NCI-H146 treated with DMSO at 0.1 percent for 48 hours (cell line): ENCODE results near the gene MARCHF9.

Experiments
- DNase-seq: peaks from one replicate; lab custom pipeline; 2025; ENCODE audit not compliant: unreplicated experiment; lab: John Stamatoyannopoulos, UW

MARCHF9 gene

DNA sequence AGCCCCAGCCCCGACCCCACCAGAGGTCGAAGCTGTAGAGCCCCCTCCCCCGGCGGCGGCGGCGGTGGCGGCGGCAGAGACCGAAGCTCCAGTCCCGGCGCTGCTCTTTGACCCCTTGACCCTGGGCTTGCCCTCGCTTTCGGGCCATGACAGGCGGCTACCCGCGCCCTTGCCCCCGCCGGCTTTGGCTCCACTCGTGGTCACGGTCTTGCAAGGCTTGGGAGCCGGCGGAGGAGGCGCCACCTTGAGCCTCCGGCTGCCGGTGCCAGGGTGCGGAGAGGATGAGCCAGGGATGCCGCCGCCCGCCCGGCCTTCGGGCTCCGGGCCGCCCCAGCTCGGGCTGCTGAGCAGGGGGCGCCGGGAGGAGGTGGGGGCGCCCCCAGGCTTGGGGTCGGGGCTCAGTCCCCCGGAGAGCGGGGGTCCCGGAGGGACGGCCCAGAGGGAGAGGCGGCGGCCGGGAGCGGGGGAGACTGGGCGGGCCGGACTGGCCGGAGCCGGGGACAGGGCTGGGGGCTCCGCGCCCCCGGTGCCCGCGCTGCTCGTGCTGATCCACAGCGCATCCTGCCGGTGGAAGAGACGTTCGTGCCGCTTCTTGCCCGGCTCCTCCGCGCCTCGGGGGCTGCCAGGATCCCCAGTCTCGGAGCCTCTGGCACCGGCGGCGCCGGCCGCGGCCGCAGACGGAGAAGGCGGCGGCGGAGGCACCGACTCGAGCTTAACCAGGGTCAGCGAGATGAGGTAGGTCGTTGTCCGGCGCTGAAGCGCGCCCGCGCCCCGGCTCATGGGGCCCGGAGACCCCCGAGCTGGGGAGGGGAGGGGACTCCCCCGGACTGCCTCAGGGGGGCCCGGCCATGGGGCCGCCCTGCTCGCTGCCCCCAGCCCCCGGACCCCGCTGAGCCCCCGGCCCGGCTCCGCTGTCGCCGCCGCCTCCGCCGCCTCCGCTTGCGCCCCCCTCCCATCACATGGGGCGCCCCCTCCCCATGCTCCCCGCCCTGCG is 17.1 kb upstream of the MARCHF9 start:
- no peak for DNase-seq

DNA sequence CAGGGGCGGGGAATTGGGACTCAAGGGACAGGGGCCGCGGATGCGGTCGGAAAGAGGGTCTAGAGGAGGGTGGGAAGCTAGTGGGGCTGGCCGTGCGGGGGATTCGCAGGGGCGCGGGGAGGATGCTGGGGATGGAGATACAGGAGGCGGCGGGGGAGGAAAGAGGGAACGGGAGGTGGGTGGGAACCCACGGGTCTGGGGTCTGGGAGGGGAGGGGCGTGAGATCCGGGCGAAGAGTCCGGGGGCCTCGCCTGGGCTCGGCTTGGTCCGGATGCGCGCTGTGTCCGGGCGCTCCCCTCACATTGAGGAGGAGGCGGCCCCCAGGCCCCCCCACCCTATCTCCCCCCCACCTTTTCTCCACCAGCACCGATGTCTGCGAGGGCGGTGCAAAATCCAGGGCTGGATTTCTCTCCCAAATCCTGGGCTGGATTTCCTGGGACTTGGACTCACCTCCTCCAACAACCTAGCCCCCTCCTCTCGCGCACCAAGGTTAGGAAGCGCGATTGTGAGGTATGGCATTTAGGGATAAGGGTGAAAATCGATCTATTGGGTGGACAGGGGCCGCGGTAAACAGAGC is 16.2 kb upstream of the MARCHF9 start, which contains the start of gene AGAP2:
Gene AGAP2, minus strand, starts transcription at position 82 of the 577 bp plus-strand sequence. CDS start 496 bp downstream, outside the sequence.
- DNase-seq, result peak; percentile 8

DNA sequence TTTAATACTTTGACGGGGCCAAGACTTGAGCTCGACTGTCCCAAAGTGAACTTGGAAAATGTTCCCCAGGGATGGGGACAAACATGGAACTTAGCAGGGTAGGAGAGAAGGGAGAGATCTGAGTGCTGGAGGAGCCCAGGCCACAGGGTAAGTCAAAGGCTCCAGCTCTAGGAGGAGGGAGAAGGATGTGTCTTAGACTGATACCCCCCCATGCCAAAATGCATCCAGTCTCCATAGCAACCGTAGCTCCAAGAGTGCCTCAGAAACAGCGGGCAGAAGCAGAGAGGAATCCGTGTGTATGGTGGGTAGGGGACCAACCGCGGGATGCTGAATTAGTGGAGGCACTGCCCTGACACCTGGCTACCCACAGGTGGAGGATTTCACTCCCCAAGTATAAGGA is 15.5 kb upstream of the MARCHF9 start:
- no peak for DNase-seq

DNA sequence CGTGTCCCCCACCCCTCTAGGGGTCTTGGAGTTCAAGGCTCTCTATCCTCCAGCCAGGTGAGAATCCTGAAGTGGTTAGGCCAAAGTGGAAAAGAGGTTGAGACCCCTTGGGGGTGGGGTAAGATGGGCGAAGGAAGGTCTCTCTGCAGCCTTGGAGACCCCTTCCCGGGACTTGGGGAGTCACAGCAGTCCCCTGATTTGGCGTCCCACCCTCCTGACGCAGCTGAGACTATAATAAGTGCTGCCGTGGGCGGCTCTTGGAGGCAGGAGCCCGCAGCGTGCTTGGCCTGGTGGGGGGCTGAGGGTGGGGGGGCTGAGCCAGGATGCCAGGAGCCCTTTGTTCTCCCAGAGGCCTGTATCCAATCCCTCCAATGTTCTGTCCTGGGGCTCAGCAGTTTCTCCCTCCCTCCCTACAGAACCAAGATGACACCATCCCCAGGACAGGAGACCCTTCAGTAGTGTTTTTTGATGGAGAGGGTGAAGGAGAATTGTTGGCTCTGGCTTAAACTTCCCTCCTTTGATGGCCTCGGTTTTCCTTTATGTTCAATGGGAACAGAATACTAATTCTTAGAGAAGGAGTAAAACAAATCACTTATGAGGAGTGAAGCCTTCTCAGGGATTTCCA is 14.9 kb upstream of the MARCHF9 start:
- DNase-seq, result no peak

DNA sequence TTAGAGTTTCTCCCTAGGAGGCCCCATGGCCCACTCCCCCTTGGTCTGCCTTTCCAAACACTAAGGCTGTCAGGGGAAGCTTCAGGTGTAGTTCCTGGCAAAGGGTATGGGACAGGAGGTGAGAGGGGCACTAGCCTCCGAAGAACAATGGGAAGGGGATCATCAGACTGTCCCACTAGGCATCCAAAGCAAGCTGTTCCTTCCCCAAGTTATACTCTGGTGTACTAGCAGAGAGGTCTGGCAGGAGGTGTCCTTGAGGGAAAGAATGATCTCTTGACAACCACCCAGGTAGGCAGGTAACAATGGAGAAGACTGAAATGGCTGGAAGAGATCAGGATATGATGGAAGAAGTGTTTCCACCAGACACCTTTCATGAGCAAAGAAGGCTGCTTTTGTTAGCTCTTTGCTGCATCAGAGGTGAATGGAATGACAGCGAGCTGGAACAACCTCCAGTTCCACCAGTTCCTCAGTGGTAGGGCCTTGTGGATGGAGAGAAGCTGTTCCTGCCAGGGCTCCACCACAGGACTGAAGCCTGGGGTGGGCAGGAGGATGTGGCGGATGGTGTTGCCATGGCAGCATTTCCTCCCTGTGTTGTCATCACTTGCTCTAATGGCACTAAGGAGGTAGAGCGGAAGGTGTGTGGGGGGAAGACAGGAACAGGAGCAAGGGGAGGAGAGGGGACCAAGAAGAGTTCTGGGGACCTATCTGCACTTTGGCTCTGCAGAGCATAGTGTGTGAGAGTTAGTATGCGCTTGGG is 14.1 kb upstream of the MARCHF9 start:
- DNase-seq, result no peak

DNA sequence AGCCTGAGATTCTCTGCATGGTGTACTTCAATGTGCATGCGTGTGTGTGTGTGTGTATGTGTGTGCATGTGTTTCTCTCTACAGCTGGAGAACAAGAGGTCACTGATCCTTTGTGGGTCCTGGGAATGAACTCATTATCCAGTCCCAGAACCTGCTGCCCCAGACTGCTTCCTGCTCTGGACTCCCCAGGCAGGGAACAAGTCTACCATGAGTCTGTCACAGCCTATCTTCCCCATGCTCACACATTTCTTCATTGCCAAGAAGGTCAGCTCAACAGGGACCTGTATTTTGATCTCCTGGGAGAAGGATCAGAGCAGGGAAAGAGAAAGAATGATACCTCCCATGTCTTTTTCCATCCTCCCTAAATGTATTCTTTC is 13.5 kb upstream of the MARCHF9 start:
- no peak for DNase-seq

DNA sequence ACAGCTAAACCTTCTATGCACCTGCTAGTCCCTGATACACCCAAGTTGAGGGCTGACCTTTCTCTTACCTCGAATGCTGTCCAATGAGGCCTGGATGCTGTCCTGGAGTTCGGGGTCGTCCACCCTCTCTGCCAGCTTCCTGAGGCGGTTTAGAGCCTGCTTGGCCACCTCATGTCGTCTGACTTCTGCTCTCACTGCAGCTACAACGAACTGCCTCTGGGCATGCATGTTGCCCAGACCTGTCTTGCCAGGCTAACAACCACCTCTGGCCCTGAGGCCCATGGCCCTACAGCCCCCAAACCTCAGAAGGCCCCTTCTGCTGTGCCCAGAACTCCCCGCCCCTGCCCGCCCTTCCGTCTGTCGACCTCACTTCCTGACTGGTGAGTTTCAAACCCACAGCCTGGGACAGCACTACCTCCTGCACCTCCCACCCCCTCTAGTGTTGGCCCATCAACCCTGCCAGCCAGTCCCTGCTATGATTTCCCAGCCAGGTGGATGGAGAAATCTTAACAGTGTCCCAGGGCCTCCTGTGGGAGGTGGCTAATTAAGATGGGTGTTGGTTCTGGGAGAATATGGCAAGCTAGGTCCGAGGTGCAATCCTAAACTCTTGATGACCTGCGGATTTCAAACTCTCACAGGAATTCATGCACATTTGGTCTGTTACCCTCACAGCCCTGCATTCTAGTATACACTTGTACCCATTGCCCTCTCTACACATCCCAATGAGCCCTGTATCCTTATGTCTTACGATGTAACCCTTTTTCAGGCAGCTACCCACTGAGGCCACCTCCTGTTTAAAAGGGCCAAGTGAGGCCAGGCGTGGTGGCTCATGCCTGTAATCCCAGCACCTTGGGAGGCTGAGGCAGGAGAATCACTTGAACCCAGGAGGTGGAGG is 12.8 kb upstream of the MARCHF9 start:
- DNase-seq, result no peak

DNA sequence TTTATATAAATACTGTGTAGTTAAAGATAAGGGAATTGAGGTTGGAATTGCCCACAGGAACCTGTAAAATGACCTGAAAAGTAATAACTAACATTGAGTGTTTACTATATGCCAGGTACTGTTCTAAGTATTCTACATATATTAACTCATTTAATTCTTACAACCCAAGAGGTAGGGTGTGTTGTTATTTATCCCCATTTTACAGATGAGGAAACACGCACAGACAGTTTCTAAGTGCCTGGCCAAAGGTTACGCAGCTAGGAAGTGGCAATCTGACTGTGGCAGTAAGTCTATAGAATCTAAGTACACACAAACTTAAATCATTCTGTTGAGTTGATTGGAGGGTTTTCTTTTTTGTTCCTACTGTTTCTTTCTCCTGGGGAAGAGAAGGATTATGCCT is 11.1 kb upstream of the MARCHF9 start:
- DNase-seq, result no peak

DNA sequence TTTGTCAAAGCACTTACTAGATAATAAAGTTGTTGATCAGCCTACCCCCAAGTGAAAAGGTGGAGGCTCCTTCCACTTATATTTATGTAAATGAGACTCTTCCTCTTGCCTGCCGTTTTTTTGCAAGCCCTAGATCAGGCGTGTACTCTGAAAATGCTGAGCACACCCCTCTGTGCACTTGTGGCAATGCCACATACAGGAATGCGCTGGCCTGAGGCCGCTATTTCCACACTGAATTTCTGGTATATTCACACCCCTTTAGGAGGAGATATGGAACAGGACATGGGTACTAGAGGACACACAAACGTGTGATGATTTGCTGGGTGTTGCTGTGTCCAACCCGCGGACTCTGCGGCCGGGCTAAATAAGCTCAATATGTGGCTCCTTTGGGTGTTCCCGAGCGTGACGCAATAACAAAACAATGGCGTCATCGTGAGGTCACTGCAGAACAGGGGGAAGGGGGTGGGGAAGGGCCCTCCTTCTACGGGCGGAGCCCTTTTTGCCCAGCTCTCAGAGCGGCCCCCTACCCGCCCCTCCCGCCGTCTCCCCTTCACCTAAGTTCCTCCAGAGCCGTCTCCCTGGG is 10.6 kb upstream of the MARCHF9 start:
- no peak for DNase-seq

DNA sequence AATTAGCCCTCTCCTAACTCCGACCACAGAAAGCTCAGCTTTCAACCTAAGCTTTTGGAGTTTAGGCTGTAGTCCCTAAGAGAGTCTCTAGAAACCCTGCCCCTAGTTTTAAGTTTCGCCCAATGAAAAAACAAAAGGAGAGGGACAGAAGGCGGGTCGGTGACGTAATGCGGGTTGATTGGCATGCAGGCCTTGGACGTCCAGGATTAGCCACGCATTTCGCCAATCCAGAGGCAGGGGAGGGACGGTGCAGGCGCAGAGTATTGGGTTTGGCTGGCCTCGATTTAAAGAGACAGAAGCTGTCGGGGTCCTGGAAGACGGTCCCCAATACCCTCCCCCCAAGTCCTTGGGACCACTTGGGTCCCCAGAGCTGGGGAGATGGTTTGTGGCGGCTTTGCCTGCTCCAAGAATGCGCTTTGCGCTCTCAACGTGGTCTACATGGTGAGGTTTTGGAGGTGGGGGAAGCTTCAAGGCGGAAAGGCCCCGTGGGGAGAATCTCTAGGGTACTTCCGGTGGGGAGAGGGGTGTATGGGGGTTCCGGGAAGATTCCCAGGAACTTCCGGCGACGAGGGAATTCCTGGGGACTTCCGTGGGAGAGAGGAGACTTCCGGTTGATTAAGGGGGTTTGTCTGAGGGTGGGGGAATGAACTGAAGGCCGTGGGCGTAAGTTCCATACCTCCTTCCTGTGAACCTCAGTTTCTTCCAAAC is 10.0 kb upstream of the MARCHF9 start, which contains the start of gene TSPAN31:
Gene TSPAN31, plus strand, starts transcription at position 263 of the 708 bp plus-strand sequence. Its CDS starts 116 bp downstream, at position 379.
- DNase-seq, result peak; percentile 94

DNA sequence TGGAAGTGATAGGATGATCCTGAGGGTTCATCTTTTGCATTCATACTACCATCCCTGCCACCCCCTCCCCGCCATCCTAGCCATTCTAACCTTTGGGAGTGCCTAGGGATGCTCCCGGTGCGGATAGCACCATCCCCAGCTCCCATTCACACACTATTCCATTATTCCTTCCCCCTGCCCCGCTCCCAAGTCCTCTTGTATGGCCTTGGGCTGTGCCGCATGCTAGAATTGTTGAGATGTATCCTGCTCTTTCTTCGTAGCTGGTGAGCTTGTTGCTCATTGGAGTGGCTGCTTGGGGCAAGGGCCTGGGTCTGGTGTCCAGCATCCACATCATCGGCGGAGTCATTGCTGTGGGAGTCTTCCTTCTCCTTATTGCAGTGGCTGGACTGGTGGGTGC is 9.4 kb upstream of the MARCHF9 start:
- DNase-seq, result no peak

DNA sequence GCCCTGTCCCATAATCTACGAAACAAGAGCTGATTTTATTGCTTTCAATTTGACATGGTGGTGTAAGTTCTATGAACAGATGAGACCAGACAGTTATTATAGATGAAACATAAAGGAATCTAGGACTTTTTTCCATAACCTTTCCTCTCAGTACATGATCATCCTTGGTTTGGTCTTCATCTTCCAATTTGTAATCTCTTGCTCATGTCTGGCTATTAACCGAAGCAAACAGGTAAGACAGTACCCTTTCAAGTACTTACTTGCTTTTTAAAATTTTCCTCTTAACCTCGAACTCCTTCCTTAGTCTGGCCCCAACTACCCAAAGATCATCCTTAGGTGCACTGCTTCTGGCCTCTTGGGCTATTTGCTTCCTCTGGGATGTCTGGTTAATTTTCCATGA is 8.9 kb upstream of the MARCHF9 start:
- no peak for DNase-seq

DNA sequence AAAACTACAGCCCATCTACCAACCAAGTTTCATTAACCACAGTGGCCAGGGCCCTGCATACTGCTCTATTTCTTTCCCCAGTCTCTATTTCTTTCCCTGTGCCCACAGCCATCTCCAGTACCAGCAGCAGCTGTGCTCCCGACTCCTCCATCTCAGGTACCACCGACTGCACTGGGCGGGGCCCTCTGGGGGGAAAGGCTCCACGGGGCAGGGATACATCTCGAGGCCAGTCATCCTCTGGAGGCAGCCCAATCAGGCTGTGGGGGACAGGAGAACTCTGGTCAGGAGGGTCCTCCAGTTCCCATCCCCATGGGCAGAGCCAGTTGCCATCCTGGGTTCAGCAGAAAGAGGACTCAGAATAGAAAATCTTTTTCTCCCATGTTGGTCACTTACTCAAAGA is 5.8 kb upstream of the MARCHF9 start:
- DNase-seq, result no peak

DNA sequence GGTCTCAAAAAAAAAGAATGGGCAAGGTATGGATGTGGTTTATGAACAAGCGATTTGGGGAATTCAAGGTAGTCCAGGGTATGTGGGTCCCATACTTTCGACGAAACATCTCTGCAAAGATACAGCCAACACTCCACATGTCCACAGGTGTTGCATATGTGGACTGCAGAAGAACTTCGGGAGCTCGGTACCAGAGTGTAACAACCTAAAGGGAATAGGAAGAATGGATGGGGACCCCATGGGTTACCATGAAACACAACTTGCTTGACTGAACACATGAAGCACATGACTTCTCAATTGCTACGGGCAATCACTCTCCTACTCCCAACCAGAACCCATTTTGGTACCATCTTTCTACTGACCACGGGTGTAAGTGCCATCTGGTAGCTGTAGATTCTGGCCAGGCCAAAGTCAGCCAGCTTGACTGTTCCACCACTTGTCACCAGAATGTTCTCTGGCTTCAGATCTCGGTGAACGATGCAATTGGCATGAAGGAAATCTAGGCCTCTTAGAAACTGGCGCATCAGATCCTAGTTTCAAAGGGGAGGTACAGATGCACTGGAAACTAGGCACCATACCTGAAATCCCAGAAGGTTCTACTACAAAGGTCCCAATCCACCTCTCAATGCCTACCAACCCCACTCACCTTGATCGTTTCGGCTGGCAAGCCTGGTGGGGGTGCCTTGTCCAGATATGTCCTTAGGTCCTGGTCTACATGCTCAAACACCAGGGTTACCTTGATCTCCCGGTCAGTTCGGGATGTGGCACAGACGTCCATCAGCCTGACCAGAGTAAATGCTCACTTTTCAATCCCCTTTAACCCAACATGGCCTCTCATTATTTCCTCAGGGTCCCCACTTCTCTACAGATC is 4.1 kb upstream of the MARCHF9 start:
- no peak for DNase-seq

DNA sequence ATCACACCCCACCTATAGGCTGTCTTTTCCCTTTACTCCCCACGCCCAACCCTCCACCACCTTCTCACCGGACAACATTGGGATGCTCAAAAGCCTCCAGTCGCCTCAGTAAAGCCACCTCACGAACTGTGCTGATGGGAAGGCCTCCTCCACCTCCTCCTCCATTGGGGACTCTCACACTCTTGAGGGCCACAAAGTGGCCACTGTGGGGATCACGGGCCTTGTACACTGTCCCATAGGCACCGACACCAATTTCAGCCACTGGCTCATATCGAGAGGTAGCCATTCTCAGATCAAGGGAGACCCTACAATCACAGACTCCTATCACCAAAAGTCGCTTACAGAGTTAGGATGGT is 3.5 kb upstream of the MARCHF9 start:
- no peak for DNase-seq

DNA sequence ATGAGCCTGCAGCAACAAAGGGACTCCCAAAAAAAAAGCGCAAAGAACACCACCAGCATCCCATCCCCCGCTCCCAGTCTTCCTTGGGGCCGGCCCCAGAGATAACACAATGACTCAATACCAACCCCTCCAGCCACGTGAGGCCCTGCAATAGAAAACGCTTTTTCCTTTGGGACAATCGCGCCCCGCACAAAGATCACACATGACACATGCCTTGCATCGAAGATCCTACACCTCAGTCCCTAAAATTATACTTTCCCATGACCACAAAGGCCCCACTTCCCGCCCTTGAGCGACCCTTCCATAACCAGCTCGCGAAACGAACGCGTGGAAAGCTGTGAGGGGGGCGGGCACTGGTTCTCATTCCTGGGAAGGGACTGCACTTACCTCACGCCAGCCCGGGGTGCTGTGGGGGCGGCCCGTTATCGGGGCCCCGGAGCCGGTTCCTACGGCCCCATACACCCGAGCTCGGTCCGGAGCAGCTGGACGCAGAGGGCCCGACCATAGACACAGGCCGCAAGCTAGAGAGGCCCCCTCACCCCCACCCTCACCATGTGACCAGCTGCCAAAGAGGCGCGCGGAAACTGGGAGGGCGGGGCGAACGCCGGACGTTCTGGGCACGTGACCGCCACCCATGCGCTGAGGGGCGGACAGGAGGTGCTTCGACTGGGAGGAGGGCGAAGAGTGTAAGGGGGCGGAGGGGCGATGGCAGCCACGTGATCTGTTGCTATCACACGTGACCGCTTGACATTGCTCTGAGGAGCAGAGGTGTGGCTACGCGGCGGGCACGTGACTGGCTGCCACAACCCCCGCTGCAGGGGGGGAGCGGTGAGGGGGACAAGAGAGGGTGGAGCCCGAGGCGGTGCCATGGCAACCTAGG is 2.9 kb upstream of the MARCHF9 start, which contains the start of gene CDK4:
Gene CDK4, minus strand, starts transcription at position 523 of the 880 bp plus-strand sequence. CDS start 593 bp downstream, outside the sequence.
- DNase-seq, result peak; percentile 99

DNA sequence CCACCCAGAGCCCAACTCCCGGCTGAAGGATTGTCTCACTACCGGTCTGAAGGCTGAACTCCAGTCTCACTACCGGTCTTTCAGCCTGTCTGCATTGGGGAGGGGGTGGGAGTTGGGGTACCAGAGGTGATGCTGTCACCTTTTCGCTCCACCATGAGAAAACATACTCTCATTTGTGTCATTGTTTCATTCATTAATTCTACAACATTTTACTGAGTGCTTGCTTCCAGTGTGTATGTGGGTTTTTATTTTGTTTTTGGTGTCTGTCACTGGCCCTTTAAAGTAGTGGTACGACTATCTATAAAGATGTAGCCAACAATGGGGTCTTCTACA is 2.3 kb upstream of the MARCHF9 start:
- no peak for DNase-seq
